Measurements from ENCODE around the gene JCAD.

GRCh38 chr10:30062582-30062981, 3.2 kb upstream of the JCAD start:
- TF ChIP-seq REST (IDR thresholded peaks at IDR 0.05; ENCODE audit: unreplicated experiment) (no peak), CTCF (conservative IDR thresholded peaks at IDR 0.05; ENCODE audit: low read depth in 2 of 2) (no peak), POLR2AphosphoS5 (IDR thresholded peaks at IDR 0.05; ENCODE audit: low read depth) (no peak)

Measured in GM23338 (cell line).